GM21381 (cell line): ENCODE measurements around the gene PLEKHJ1.

Experiments
- ATAC-seq: cut with Tn5 transposase; IDR thresholded peaks from one replicate; pipeline ENCODE4 v1.9.1; 2021; ENCODE audit warnings: mild to moderate bottlenecking, moderate library complexity; ENCODE audit not compliant: unreplicated experiment

Gene PLEKHJ1

GRCh38 chr19:2249880-2250765, 14.0 kb upstream of the PLEKHJ1 start:
- ATAC-seq = no peak

GRCh38 chr19:2249010-2249866, 13.1 kb upstream of the PLEKHJ1 start, which contains the start of gene AMH:
TSS of gene AMH (plus strand) at chr19:2249323. CDS start at chr19:2249333, 10 bp downstream.
- no peak for ATAC-seq

GRCh38 chr19:2248136-2249009, 12.2 kb upstream of the PLEKHJ1 start:
- ATAC-seq = no peak

- ATAC-seq = no peak
Measured at GRCh38 chr19:2247433-2248101, 11.4 kb upstream of the PLEKHJ1 start.

- ATAC-seq = no peak
Measured at GRCh38 chr19:2246801-2247361, 10.8 kb upstream of the PLEKHJ1 start.

GRCh38 chr19:2246014-2246620, 10.0 kb upstream of the PLEKHJ1 start:
- no peak for ATAC-seq

- ATAC-seq = no peak
Measured at GRCh38 chr19:2245273-2245672, 9.1 kb upstream of the PLEKHJ1 start.

GRCh38 chr19:2244486-2244885, 8.4 kb upstream of the PLEKHJ1 start:
- no peak for ATAC-seq

- ATAC-seq = no peak
Measured at GRCh38 chr19:2244125-2244411, 7.9 kb upstream of the PLEKHJ1 start.

- no peak for ATAC-seq
Measured at GRCh38 chr19:2243274-2244124, 7.4 kb upstream of the PLEKHJ1 start.

GRCh38 chr19:2242816-2243215, 6.7 kb upstream of the PLEKHJ1 start:
- ATAC-seq = no peak

- no peak for ATAC-seq
Measured at GRCh38 chr19:2242092-2242537, 6.0 kb upstream of the PLEKHJ1 start.

GRCh38 chr19:2240881-2241760, 5.0 kb upstream of the PLEKHJ1 start:
- ATAC-seq = no peak

GRCh38 chr19:2239771-2240770, 3.9 kb upstream of the PLEKHJ1 start:
- ATAC-seq = no peak

- no peak for ATAC-seq
Measured at GRCh38 chr19:2239173-2239572, 3.0 kb upstream of the PLEKHJ1 start.

- no peak for ATAC-seq
Measured at GRCh38 chr19:2237869-2238153, 1.7 kb upstream of the PLEKHJ1 start.
